ENCODE results near the gene SHISAL1.

The SHISAL1 gene

DNA sequence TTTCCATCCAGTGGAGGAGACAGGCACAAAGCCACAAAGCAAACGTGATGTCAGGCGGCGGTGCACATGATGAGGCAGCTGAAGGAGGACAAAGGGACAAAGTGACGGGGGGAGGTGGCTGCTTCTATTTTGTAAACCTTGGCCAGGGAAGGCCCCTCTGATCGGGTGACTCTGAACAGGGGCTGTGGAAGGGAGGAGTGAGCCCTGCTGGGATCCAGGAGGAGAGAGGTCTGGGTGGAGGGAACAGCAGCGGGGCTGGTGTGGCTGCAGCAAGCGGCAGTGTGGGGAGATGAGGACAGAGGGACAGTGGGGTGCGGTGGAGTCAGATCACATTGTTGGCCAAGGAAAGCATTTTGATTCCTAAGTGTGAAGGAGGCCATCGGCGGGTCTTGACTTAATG lies 36.7 kb downstream of the SHISAL1 start:
- no peak for DNase-seq

DNA sequence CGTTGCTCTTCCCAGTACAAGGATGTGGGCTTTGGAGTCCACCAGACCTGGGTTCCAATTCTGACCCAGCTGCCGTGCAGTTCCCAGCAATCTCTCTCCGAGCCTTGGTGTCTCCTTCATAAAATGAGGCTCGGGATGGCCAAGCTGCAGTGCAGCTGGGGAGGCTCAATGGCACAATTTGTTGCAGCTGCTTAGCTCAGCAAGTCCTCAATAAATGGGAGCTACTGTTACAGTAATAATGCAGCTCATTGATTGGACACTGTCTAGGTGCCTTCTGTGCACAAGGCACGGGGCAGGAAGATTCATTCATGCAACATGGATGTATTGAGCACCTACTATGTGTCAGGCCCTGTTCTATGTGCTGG lies 37.1 kb downstream of the SHISAL1 start:
- DNase-seq: no peak

DNA sequence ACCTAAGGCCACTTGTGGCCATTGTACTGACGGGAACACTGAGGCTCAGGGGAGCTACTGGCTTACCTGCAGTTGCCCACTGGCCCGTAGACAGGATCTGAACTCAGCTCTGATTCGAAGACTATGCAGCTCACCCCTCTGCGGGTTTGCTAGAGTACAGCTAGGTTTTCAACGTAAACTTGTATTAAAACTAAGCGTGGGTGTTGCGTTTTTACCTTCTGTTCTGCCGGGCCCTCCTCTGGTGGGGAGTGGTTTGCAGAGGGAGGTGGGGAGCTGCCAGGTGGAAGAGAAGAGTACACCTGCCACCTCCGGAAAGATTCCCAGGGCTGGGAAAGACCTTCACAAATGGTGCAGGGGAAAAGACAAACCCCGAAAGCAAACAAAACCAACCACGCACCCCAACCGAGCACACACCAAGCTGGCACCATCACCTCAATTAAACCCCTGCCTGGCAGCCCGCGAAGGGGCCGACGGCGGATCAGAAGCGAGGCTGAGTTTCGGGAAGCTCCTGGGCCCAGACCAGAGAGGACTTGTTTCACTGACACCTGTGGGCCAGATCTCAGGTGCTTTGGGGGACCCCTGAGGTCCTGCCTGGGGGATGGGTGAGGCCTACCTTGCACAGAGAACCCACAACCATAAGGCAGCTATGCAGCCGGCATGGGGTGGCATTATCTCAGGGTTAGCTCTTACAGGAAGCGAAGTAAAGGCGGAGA lies 37.7 kb downstream of the SHISAL1 start:
- no peak for DNase-seq

- DNase-seq: no peak
Measured at GRCh38 chr22:44273175-44273574, 39.6 kb downstream of the SHISAL1 start.

GRCh38 chr22:44272401-44272771 lies 40.4 kb downstream of the SHISAL1 start:
- DNase-seq: no peak

DNA sequence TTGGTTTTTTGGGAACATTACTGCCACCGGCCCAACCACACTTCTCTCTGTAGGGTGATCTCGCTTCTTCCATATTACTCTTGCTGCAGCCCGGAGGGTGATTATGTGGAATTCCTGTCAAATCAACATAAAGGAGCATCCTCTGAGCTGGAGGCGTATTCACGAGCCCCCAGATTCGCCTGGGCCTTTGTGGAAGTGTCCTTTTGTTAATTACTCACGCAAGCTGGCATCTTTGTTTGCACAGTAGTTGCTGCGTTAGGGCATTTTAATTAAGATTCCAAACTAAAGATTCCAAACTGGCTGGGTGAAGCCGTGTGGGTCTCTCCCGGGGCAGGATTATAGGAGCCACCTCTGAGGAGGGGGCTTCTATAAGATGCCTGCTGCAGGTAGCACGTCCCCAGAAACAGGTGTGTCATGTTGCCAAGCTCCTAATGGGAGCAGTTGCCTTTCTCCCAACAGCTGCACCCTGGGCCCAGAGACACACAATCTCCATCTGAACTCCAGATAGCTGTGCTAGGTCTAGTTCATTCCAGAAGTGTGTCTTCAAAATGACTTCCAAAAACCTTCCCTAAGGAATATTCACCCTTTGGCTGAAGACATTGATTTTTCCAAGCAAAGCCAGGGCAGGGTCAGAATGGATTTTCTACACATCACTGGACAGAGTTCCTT lies 40.9 kb downstream of the SHISAL1 start:
- no peak for DNase-seq

DNA sequence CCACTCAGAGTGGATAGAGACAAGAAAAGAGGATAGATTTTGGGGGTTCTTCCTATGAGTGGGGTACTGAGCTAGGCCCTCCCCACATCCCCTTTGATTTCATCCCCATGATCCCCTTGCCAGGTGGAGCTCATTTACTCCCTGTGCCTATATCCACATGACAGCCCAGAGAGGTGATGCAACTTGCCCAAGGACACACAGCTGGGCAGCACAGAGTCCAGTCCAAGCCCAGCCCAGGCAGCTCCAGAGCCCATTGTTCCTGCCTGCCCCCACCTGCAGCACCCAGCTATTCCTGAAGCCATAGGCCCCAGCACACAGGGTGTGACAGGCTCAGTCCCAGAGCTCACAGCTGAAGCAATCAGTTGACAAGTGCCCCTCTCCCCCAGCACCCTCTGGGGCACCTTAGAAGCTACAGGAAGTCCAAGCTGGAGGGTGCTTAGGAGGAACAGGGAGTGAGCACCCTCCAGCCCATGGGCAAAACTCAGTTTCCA lies 41.7 kb downstream of the SHISAL1 start:
- DNase-seq: no peak

DNA sequence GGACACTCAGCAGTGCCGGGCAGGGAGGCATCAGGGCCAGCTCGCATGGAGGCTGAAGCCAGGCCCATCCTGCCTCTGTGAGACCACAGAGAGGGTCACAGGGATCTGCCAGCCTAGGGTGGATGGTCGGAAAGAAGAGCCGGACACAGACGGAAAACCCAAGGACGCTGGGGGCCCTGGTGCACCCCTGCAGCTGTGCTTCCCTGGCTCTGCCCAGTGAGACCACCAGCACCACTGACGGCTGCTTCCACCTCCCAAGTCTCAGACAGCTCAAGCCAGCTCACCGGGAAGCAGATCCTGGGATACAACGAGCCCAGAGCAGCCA lies 42.2 kb downstream of the SHISAL1 start:
- DNase-seq: no peak

DNA sequence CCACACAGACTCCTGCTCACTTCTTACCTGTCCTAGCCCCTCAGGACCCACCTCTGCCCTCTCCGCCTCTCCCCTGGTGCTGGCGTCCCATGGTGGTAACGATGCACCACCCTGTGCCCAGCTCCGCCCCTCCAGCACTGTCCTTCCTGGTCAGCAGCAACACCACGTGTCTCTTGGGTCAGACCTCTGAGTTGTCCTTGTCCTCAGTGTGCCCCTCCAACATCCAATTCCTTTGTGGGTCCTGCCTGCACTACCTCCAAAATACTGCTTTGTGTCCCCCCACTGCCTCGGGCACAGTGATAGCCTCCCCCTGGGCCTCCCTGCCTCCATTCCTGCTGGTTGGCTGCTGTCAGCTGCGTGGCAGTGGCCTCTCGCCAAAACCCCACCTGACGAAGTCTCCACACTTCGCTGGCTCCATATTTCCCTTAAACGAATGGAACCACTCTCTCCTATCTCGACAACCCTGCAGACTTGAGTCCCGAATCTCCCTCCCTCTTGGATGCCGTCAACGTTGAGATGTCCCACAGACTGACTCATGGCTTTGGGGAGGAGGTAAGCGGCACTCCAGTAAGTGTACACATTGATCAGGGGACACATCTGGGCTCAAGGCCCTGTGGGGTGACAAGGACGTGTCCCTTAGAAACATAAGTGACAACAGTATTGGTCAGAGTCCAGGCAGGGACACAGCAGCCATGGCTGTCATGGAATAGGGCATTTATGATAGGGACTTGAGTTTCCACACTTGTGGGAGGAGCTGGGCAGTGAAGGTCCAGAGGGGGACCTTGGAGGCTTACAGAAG lies 42.8 kb downstream of the SHISAL1 start:
- no peak for DNase-seq

DNA sequence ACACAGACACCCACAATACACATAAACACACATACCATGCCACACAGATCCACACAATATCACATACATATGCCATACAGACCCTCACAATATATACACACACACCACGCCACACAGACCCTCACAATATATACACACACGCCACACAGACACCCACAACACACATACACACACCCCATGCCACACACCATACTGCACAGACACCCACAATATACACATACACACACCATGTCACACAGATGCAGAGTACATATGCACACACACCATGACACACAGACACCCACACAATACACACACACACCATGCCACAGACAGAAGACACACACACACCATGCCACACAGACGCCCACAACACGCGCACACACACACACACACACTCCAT lies 43.6 kb downstream of the SHISAL1 start:
- DNase-seq: no peak

DNA sequence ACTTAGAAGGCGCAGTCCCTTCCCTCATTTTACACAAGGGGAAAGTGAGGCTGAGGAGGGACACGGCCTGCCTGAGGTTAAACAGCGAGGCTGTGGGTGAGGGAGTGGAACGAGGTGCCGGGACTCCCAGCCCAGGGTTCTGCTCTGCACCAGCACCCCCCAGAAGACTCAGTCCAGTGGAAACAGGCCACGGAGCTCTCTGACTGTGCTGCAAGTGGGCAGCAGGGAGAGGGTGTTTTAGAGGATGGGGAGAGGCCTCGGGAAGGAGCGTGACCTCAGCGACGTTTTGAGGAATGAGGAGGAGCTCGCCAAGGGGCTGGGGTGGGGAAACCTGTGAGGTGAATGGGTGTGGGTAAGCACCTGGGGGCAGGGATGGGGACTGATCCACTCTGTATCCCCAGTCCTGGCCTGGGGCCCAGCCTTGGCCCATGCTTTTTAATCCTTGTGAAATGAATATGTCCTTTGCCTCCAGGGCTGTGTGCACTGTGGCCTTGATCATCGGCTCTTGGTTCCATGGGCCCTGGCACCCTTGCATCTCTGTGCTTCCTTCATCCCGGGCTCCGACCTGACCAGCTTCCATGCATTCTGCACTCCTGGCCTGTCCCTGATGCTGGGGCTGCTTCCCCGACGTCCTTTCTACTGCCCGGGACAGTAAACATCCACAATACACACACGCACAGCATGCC lies 44.2 kb downstream of the SHISAL1 start:
- no peak for DNase-seq

GRCh38 chr22:44267856-44268255 lies 44.9 kb downstream of the SHISAL1 start:
- DNase-seq: no peak

DNA sequence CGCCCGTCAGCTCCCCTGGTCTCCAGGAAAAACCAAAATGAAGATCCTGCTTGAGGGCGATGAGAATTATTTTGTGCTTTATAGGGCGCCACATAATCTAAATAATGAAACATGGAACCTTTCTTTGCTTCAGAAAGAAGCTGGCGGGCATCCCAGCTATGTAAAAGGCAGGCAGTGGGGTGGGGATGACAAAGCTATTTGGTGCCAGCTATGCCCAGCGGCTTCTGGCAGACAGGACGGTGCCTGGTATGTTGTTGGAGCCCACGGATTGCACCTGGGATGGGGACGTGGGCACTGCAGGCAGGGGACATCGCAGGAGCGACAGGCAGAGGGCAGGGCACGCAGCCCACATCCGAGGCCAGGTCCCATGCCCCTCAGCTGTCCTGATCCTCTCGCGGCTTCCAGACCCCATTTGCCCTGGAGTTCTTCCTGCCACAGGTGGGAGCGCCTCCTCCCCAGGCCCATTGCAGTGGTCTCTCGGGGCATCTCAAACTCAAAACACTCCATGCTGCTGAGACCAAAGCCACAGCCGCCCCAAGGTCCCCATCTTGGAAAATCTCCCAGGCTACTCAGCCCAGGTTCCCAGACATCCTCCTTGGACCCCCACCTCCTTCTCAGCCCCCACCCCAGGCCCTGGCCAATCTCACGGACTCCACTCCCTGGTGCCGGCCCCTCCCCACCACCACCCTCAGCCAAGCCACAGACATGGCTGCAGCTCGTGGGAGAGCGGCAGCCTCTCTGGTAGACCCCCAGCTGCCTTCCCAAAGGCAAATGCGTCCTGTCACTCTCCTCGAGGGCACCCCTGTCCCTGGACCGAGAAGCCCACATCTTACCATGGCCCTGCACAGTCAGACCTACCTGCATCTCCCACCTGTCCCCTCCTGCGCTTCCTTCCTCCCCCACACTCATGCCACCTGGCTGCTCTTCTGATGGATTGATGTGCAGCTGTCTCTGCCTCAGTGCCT lies 45.7 kb downstream of the SHISAL1 start:
- DNase-seq: no peak

- DNase-seq: no peak
Measured at GRCh38 chr22:44263547-44263946, 49.2 kb downstream of the SHISAL1 start.

- no peak for DNase-seq
Measured at GRCh38 chr22:44261861-44262595, 50.7 kb downstream of the SHISAL1 start.

DNA sequence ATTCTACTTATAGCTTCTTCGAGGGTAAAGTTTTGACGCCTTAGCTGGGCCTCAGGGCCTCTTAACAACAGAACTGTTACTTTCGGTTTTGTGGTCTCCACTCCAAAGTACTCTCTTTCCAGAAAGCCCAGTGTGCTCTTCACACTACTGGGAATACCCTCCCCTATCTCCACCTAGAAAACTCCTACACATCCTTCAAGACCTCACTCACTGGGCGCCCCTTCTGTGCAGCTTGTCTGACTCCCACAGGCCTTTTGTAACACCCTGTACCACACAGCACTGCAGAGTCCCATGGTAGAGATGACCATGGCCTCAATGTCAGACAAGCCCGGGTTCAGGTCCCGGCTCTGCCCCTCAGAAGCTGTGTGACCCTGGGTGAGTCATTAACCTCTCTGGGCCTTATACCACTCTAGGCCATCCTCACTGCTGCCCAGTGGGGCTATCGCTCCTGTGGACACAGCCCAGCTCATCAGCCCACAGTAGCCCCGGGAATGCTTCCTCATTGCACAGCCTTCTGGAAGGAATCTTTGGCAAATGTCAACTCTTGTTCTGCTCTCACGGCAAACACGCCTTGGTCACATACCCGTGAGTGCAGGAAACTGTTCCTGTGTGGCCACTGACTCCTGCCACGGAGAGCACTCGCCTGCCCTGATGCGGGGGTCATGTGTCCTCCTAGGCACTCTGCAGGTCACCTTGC lies 51.4 kb downstream of the SHISAL1 start:
- no peak for DNase-seq

GRCh38 chr22:44260216-44261035 lies 52.3 kb downstream of the SHISAL1 start:
- DNase-seq: no peak

DNA sequence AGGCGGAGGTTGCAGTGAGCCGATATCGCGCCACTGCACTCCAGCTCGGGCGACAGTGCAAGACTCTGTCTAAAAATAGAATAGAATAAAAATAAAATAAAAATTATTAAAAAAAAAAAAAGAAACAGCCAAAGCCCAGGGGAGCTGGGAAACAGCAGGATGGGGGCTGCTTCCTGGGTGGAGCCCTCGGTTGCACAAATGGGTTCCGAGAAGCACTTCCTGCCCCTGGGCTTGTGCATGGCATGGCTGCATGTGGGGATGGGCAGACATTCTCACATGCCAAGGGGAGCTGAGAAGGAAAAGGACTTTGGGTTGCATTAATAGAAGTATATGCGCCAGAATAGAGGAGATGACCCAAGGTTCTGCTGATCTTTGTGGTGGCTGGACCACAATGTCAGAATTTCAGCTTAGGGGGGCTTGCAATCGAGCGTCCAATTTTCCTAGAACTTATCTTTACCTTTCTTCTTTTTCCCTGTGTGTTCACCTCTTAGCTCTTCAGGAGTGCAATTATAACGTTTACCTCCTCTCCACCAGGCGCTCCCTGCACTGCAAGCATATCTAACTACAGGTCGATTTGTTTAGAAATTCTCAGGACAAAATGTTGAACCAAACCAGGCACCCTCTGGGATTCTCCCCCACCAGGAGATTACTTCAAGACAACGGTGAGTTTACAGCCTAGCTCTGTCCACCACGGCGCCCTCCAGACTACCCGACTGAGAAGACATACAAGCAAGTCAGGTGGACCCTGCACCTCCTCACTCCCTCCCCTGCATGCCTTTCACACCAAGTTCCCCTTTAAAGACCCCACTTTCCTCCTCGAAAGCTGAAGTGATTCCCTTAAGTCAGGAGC lies 53.2 kb downstream of the SHISAL1 start:
- no peak for DNase-seq
